Fibroblast of peridontal ligament (primary cell): ENCODE measurements around the gene GALE.
A peak's percentile ranks its signal among the peaks of the same experiment; 100 is the strongest.
"Not testable (repeated sequence)": the region's sequence is repeated elsewhere in the genome, so short reads cannot be mapped to it uniquely, and the experiment has no call there.

Experiments used
- DNase-seq: peaks from one replicate; pipeline ENCODE4 v3.0.0-alpha.2; 2010; ENCODE audit errors: extremely low read depth

GALE gene

GRCh38 chr1:23792151-23792945 is 8.2 kb downstream of the GALE start:
- no peak for DNase-seq

- no peak for DNase-seq
These were observed 9.0 kb downstream of the GALE start for GRCh38 chr1:23791516-23792047.

- peak; percentile 83 for DNase-seq
These were observed 9.6 kb downstream of the GALE start, which contains the start of gene LYPLA2 for GRCh38 chr1:23790696-23791515. TSS of gene LYPLA2 (plus strand) at chr1:23791145. CDS start at chr1:23792683, 1,538 bp downstream.

- DNase-seq = no peak
These were observed 11.9 kb downstream of the GALE start for GRCh38 chr1:23788695-23789094.

- no peak for DNase-seq
These were observed 12.9 kb downstream of the GALE start for GRCh38 chr1:23787701-23788100.

- no peak for DNase-seq
These were observed 15.7 kb downstream of the GALE start for GRCh38 chr1:23784846-23785245.

- DNase-seq = not testable (repeated sequence)
These were observed 17.4 kb downstream of the GALE start for GRCh38 chr1:23783141-23783540.

GRCh38 chr1:23779826-23780371 is 20.7 kb downstream of the GALE start:
- DNase-seq = peak; percentile 64

DNA sequence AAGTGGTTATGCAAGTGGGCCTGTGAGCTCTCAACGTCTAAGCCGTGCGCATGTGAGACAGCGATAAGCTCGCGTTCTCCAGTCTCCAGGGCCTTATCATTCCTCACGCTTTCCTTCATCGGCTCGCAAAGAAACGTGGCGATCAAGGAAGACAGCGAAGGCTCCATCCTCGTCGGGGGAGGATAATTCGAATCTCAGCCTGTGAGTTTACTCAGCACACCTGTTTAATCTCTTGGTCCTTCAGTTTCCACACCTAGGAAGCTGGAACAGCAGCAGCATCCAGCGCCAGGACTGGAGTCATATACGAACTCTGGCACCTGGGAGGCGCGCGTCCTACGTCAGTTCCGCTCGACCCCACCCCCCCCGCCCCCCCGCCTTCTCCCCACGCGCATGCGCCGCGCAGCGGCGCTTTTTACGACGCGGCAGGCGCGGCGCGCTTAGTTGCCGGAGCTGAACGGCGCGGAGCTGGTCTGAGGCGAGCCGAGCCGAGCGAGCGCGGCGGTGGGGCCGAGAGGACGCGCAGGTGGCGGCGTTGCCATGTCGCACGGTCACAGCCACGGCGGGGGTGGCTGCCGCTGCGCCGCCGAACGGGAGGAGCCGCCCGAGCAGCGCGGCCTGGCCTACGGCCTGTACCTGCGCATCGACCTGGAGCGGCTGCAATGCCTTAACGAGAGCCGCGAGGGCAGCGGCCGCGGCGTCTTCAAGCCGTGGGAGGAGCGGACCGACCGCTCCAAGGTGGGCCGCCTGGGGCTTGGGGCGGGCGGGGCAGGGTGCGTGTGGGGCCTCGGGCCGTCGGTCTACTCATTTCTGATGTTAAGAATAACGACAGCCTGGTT is 22.4 kb downstream of the GALE start, which contains the start of gene PITHD1:
TSS of gene PITHD1 (plus strand) at position 440 of the 836 bp plus-strand sequence. CDS start at position 538, 98 bp downstream.
- DNase-seq = peak; percentile 79

GRCh38 chr1:23776217-23776616 is 24.3 kb downstream of the GALE start:
- DNase-seq = no peak

GRCh38 chr1:23774174-23774880 is 26.2 kb downstream of the GALE start:
- DNase-seq = no peak

DNA sequence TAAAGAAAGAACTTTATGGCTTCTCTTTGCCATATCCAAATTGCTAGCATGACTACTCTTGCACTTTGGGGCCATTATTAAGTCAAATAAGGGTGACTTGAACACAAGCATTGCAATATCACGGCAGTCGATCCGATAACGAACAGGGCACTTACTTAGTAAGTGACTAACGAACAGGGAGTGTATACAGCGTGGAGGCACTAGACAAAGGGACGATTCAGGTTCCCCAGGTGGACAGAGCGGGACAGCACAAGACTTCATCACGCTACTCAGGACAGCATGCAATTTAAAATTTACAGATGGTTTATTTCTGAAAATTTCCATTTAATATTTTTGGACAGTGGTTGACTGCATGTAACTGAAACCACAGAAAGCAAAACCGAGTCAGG is 27.7 kb downstream of the GALE start:
- no peak for DNase-seq

GRCh38 chr1:23772049-23772853 is 28.3 kb downstream of the GALE start:
- DNase-seq = peak; percentile 83

GRCh38 chr1:23768733-23769132 is 31.8 kb downstream of the GALE start:
- DNase-seq = no peak

DNA sequence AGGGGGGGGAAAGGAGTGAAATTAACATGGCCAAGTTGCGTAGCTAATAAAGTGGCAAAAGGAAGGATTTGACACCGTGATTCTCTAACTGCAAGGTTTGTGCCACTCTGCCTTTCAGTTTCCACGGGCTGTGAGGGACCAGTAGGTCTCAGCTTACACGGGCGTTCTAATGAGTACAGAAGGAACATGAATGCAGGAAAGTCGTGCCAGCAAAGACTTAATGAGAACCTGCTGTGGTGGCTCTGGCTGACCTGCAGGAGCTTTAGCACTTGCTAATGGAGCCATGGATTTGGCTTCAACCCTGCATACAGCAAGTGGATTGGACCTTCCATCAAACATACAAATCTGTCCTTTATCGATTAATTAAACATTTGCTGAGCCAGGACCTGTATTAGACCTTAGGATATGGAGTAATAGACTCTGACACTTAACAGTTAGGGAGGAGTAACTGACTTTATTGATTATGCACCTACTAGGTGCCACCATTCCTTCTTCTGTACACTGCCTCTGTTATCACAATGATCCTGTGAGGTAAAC is 37.4 kb downstream of the GALE start:
- DNase-seq = no peak

DNA sequence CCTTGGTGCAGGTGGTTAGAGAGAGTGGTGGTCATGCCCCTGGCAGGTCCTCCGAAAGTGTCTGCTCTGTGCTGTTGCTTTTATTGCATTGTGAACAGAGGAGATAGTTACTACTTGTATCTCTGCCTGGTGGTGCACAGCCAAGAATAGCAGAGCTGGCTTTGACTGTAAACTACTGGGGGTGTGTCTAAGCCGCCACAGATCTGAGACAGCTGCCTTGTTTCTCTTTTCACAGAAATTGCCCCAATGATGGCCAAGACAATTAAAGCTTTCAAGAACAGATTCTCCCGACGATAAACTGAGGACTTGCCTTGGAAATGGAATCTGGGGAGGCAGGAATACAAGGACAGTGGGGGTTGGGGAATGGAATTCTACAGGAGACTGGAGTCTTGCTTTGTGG is 41.3 kb downstream of the GALE start:
- peak; percentile 42 for DNase-seq

GRCh38 chr1:23757812-23758211 is 42.7 kb downstream of the GALE start:
- DNase-seq = no peak

- peak; percentile 53 for DNase-seq
These were observed 43.9 kb downstream of the GALE start for GRCh38 chr1:23756676-23757075.

DNA sequence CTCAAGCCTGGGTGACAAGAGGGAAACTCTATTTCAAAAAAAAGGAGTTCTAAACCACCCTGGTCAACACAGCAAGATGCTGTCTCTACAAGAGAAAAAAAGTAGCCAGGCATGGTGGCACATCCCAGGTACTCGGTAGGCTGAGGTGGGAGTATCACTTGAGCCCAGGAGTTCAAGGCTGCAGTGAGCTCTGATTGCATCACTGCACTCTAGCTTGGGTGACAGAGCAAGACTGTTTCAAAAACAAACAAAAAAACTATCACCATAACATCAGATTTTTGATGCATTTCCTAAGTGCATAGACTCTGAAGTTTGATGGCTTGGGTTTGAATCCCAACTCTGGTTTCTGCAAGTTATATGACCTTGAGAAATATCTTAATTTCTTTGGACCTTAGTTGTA is 47.6 kb downstream of the GALE start:
- DNase-seq = no peak

GRCh38 chr1:23751815-23752200 is 48.7 kb downstream of the GALE start:
- no peak for DNase-seq
